A673 (cell line): ENCODE data around the gene TOP3B.

ENCODE experiments used
- CTCF ChIP-seq: fragments of 300-800, 200-600 bp; sonication (generic); conservative IDR thresholded peaks from 2 replicates; pipeline ENCODE4 v1.5.1; 2017; ENCODE audit warnings: low read depth, mild to moderate bottlenecking, antibody characterized with exemption, low read length, moderate library complexity, mixed read lengths
- EZH2 ChIP-seq: fragments of 200-600 bp; sonication (generic); IDR thresholded peaks from 2 replicates; pipeline ENCODE4 v1.6.1; 2017; ENCODE audit warnings: borderline replicate concordance, low read depth, mild to moderate bottlenecking, mixed read lengths, antibody characterized with exemption, low read length; ENCODE audit not compliant: poor library complexity, severe bottlenecking

- no peak for TF ChIP-seq CTCF
- TF ChIP-seq EZH2, result no peak
These were observed 31.5 kb downstream of the TOP3B start for GRCh38 chr22:21951062-21951461.
